ENCODE data around the gene DAPK2. TPM values are rescaled to one million over a fixed set of nuclear protein-coding genes. Genes with fewer than 3 reads are reported as not detected.

DAPK2 gene
- 0.33 and 0.42 TPM in 2 replicates for total RNA-seq

GRCh38 chr15:64046421-64047153 is at the start of gene DAPK2:
TSS of gene DAPK2 (minus strand) at chr15:64046485. CDS start at chr15:64040261, 6,224 bp downstream.

GRCh38 chr15:64093627-64094417 is 47.5 kb upstream of the DAPK2 start, which contains the start of gene CIAO2A:
TSS of gene CIAO2A (minus strand) at chr15:64093838. CDS start at chr15:64093768, 70 bp downstream.

Other genes starting within 250 kb of the DAPK2 start
- gene HERC1, start 212.5 kb downstream of the DAPK2 start, total RNA-seq, result 23.0 and 38.6 TPM in 2 replicates
- gene CIAO2A, start 47.4 kb upstream of the DAPK2 start, total RNA-seq, result 81.1 and 84.1 TPM in 2 replicates
- gene SNX1, start 49.5 kb upstream of the DAPK2 start, total RNA-seq, result 20.6 and 28.1 TPM in 2 replicates
- 0.05 and 0.35 TPM in 2 replicates for gene SNX22, start 105.2 kb upstream of the DAPK2 start, total RNA-seq
- gene PPIB, start 116.5 kb upstream of the DAPK2 start, total RNA-seq, result 559 and 574 TPM in 2 replicates

Data from airway epithelial cell (primary cell).